ENCODE measurements around the gene RAB40B. TPM values are rescaled to one million over a fixed set of nuclear protein-coding genes. Genes with fewer than 3 reads are reported as not detected.

RAB40B gene, protein sequence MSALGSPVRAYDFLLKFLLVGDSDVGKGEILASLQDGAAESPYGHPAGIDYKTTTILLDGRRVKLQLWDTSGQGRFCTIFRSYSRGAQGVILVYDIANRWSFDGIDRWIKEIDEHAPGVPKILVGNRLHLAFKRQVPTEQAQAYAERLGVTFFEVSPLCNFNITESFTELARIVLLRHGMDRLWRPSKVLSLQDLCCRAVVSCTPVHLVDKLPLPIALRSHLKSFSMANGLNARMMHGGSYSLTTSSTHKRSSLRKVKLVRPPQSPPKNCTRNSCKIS
- 7.2 and 10.6 TPM in 2 replicates for total RNA-seq

DNA sequence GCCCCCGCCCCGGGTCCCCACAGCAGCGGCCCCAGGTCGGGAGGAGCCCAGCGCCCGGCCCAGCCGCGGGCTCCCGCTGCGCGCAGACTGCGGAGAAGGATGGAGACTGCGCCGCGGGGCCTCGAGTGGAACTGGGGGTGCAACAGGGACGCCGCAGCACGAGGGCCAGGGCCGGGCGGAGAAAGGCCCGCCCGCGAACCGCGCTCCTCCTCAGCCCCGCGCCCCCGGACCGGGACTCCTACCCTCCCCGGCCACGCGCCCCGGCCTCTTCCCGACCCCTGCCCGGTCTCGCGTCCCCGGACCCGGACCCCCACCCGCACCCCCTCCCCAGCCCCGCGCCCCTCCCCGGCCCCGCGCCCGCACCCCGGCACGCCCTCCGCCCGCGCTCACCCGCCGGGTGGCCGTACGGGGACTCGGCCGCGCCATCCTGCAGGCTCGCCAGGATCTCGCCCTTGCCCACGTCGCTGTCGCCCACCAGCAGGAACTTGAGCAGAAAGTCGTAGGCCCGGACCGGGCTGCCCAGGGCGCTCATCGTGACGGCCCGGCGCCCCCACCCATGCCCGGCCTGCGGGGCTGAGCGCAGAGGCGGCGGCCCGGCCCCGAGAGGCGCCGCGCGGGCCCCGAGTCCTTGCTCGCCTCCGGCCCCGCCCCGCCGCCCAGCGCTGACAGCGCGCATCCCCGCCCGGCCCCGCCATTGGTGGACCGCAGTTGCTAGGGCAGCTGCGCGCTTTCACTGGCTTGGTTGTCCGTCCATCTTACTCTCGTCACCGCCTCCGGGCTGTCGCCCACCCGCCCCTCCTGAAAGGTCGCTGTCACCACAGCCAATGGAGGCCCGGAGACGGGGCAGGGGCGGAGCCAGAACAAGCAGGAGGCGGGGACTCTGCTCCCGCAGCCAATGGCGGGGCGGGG lies at the start of gene RAB40B:
RAB40B (minus strand) TSS at position 634 of the 909 bp plus-strand sequence; CDS start at position 532, 102 bp downstream.

DNA sequence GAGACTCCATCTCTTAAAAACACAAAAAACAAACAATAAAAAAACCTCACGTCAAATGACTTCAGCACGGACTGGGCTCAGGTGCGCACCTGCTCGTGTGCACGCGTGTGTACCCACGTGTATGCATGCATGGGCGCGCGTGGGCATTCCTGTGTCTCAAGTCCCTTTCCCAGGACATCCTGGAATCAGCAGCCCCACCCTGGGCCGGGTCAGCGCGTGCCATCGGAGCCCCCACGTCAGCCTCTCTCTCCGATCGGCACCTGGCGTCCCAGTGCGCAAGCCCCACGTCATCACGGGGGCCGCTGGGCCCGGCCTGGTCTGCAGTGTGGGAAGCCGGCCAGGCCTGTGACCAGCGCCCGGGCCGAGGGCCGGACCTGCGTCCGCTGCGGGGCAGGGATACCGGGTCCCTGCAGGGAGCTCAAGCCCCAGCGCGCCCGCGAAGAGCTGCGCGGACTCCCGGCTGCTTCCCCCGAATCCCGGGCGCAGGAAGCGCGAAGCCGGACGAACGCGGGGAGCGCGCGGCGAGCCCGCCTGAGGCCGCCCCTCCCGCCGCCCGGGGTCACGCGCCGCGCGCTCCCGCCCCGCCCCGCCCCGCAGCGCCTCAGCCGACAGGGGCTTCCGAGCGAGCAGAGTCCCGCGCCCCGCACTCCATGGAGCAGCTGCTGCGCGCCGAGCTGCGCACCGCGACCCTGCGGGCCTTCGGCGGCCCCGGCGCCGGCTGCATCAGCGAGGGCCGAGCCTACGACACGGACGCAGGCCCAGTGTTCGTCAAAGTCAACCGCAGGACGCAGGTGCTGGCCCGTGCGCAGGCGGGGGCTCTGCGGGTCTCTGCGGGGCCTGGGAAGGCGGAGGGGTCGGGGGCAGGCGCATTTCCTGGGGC lies 36.7 kb upstream of the RAB40B start, which contains the start of gene FN3K:
FN3K (plus strand) TSS at position 629 of the 880 bp plus-strand sequence; CDS start at position 651, 22 bp downstream.

DNA sequence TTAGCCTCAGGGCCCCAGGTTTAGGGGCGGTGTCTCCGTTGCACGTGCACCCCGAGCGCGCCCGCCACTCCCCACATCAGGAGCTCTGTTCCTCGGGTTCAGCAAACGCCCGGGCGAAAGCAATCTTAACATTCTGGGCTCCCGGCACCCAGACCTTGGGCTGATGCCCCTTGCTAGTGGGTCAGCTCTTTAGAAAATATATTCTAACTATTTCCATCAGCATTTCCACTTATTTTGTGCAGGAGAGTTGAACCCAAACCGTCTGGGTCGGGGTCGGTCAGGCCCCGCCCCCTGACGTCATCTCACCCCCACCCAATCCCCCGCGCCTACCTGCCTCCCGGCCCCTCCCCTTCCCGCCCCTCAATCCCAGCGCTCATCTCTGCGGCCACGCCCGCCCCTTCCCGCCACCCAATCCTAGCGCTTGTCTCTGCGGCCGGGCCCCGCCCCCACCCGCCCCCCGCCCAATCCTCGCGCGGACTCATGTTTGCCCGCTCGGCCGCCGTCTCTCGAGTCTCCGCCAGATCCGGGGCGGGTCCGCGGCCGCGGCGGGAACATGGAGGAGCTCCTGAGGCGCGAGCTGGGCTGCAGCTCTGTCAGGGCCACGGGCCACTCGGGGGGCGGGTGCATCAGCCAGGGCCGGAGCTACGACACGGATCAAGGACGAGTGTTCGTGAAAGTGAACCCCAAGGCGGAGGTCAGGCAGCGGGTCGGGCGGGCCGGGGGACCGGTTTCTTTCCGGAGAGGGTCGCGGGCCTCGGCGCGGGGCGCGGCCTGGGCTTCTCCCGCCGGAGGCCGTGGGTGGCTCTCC lies 17.9 kb upstream of the RAB40B start, which contains the start of gene FN3KRP:
FN3KRP (plus strand) TSS at position 504 of the 808 bp plus-strand sequence; CDS start at position 554, 50 bp downstream.

DNA sequence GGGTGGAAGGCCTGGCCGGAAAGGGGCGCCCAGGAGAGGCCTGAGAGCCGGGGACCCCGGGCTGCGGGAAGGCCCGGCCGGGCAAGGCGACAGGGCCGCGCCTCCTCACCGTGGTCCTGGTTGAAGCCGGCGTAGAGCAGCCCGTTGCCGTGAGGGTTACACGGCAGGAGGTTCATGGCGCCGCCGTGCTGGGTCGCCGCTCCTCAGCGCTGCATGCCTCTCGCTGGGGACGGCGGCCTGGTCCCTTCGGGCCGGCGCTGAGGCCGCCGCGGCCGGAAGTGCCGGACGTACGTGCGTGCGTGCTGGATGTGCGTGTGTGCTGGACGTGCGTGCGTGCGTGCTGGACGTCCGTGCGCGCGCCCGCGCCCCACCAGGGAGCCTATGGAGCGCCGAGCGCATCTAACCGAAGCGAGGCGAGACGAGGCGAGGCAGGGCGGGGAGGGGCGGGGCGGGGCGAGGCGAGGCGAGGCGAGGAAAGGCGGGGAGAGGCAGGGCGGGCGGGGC lies 50.3 kb downstream of the RAB40B start, which contains the start of gene WDR45B:
WDR45B (minus strand) TSS at position 280 of the 504 bp plus-strand sequence; CDS start at position 176, 104 bp downstream.

Small RNA genes within 50 kb of the gene (small RNA-seq; reads per million reads assigned to genes)
- gene MIR4525 = not detected

Other genes starting within 250 kb of the RAB40B start
- gene CYBC1, start 247.9 kb downstream of the RAB40B start, total RNA-seq = 44.9 and 58.5 TPM in 2 replicates
- gene NARF, start 240.0 kb downstream of the RAB40B start, total RNA-seq = 91.8 and 116 TPM in 2 replicates
- gene FOXK2, start 179.0 kb downstream of the RAB40B start, total RNA-seq = 44.3 and 50.3 TPM in 2 replicates
- gene WDR45B, start 50.3 kb downstream of the RAB40B start, total RNA-seq = 88.5 and 92.8 TPM in 2 replicates
- 15.7 and 16.0 TPM in 2 replicates for gene FN3KRP, start 18.0 kb upstream of the RAB40B start, total RNA-seq
- 2.3 and 3.2 TPM in 2 replicates for gene FN3K, start 36.9 kb upstream of the RAB40B start, total RNA-seq
- gene TBCD, start 53.4 kb upstream of the RAB40B start, total RNA-seq = 72.7 and 83.6 TPM in 2 replicates
- gene ZNF750, start 141.3 kb upstream of the RAB40B start, total RNA-seq = 0.10 TPM in 1 of 2 replicates, not detected in the other

All from vein endothelial cell (primary cell).